HG03439 (cell line): Measurements from ENCODE around the gene DUSP5.

Source experiments
- ATAC-seq: cut with Tn5 transposase; IDR thresholded peaks from one replicate; pipeline ENCODE4 v1.9.1; 2021; ENCODE audit warnings: mild to moderate bottlenecking, moderate library complexity; ENCODE audit not compliant: unreplicated experiment

Gene DUSP5

DNA sequence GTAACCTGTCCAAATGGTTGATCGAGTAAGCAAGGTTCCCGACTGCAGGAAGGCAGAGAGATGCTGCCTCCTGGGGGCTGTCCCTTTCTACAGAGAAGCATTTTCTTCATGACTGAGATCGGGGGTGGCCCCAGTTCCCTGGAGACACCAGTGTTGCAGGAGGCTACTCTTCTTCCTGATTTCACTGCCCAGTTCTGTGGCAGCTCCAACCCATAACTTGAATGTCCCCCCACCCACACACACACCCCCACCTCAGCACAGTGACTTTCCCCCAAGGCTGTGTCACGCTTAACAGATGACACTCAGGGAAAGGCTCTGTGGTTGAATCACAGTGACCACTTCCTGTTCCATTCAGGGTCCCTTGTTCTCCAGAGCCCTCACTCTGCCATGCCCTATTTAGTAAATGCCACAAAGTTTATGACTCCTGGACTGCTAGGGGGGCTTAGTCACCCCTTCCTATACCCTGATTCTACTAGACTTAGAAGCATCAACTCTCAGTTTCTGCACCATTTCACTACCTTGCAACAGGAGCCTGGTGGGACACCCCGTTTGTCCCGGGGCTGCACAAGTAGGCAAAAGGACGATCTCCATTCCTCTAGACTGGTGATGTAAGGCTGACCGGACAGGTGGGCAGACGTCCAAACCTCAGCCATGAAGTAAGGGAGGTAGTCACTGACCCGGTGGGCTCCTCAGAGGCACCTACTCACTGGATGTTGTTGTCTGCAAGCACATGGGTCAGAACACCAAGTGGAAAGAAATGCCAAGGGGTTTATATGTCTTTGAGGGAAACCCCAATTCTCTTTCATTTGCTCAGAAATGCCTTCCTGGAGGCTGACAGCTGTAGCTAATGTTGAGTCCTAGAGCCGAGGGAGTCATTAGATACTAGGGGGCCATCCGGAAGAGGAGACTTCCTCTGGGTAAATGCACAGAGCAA, 38.5 kb downstream of the DUSP5 start:
- peak; percentile 88 for ATAC-seq

DNA sequence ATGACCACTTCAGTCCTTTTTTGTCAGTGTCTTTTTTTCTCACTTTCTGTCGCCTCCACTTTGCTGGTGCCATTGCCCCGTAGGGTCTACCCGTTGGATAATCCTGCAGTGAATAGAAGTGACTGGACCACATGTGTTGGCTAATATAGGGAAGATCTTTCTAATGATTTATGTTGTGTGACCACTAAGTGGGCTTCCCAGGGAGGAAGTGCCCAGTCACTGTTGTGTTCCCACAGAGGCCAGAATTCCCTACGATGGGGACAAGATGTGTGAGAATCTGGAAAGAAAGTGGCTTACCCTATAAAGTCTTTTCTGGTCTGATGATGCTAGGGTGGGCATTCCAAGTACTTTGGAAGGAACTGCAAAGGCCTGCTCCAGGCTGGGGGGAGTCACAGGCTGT, 41.4 kb downstream of the DUSP5 start:
- no peak for ATAC-seq

DNA sequence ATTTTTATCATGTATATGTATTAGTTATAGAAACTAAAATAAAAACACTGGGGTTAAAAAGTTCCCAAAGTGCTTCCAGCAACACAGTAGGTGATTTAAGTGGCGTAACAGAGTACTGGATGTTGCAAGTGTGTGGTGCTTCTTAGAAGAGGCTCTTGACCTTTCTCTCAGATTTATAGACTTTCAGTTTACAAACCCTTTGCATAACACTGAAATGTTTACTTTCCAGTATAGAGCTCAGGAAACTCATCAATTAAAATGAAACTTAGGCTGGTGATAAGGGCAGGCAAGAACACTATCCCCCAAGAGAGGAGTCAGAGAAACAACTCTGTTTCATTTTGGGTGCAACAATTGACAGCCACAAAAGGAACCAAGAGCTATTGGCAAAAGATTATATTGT, 42.3 kb downstream of the DUSP5 start:
- ATAC-seq = no peak

DNA sequence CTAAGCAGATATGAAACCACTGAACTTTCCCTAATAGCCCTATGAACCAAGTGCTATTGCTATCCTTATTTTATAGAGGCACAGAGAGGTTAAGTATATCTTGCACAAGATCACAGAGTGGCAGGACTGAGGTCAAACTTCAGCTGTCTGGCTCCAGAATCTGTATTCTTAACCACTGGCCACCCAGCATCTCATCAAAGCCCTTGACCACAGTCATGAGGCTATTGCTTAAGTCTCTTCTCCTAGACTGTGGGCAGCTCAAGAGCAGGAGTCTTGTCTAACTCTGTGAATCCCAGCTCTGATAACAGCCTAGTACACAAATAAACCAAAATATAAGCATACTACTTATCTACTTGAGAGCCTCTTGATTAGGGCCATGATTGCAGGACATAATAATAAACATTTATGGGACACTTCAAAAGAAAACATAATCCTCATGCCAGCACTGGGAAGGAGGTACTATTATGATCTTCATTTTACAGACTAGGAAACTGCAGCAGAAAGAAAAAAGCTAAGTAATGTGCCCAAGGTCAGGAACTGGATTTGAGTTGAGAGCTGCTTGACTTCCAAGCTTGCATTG, 47.3 kb downstream of the DUSP5 start:
- no peak for ATAC-seq

DNA sequence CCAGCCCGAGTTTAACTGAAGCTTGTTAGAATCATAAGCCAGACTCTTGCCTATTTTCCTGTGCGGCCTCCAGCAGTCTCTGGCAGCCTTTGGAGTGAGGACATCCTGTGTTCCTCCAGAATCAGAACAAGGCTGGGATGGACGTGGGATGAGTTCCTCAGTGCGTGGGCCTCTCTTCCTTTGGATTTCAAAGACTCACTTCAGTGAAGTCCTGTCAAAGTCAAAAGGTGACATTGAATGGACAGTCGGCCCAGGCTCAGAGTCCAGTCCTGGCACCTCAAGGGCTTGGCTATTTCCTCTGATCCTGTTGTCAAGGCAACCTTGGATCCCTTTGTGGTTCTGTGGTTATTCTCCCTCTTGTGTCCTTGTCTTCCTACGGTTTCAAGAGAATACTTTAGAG, 48.4 kb downstream of the DUSP5 start:
- no peak for ATAC-seq

DNA sequence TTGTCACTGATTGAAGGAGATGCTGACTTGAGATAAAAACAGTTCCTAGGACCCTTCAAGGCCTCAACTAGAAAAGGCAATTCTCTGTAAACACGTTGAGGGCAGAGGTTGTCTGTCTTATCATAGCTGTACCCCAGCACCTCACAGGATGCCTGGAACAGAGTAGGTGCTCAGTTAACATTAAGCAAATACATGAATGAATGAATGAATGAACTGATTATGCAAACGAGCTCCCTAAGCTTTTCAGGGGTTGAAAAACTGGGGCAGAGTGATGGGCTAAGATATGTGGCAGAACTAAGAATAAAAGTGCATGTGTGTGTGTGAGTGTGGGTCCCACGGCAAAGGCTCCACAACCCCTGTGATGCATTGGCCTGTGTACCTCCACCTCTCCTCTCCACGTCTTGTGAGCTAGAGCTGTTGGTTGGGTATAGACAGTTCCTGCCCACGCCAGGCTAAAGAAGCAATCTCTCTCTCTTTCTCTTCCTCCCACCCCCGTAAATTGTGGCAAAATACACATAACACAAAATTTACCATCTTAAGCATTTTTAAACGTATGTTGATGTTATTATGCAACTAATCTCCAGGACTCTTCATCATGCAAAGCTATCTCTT, 48.9 kb downstream of the DUSP5 start:
- ATAC-seq = no peak

DNA sequence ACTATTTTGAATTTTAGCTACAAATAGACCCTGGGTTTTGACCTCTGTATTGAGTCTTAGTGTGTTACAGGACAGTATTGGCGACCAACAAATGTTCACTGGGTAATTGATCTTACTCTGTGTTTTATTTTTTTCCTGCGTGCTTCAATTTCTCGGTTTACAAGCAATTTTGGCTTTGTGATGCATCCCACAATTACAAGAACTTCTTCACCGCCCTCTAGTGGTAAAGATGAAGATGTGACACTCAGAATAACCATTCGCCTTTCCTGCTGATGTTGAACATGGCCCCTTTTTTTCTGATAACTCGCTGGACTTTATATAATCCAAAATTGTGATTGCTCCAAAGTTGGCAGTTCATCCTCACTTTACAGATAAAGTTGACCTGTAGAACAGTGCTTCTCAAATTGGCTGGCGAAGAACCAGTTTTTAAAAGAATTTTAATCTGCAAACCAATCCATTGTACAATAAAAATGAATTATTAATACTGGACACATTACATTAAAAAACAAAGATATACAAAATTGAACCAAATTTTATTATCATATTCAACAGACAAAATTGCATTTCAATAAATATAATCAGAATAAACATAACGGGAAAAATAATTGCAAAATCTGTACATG, 49.5 kb downstream of the DUSP5 start:
- no peak for ATAC-seq

DNA sequence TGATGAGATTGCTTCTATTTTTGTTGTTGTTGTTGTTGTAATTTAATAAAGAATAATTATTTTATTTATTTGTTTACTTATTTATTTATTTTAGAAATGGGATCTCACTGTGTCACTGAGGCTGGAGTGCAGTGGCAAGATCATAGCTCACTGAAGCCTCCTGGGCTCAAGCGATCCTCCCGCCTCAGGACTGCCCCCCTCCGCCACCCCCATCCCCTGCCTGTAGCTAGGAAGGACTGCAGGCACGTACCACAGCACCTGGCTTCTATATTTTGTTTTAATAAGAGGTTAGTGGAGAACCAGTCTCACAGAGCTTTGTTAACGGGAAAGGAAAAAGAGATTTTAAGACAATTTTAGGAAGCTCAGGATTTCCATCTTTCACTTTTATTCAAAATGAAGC, 50.3 kb downstream of the DUSP5 start:
- ATAC-seq = no peak

DNA sequence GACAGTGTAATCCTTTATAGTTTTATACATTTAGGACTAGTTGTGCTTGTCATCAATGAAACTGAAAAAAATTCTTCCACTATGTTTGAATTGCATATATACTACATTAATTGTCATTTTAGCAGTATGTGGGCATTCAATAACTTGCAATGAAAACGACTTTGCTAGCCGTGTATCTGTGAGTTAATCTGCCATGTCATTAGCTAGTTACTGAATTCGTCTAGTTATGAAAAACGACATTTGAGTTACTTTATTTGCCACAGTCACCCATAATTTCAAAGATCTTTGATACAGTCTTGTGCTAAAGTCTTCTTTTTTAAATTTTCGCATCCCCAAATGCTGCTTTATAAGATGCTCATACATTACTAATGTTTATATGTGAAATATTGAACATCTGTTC, 51.5 kb downstream of the DUSP5 start:
- no peak for ATAC-seq

DNA sequence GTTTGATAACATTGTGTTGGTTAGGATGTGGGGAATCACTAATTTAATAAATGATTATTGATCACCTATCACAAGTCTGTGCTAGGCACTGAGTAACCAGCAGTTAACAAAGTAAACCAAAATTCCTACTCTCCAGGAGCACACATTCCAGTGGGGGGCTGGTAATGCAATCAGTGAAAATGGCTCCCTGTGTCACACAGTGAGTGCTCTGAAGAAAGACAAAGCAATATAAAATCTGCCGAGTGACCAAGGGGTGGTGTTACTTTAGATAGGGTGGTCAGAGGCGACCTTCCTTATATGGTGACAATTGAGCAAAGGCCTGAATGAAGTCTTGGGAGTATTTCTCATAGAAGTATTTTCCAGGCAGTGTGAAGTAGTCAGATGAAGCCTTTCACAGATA, 56.2 kb downstream of the DUSP5 start:
- ATAC-seq = no peak

DNA sequence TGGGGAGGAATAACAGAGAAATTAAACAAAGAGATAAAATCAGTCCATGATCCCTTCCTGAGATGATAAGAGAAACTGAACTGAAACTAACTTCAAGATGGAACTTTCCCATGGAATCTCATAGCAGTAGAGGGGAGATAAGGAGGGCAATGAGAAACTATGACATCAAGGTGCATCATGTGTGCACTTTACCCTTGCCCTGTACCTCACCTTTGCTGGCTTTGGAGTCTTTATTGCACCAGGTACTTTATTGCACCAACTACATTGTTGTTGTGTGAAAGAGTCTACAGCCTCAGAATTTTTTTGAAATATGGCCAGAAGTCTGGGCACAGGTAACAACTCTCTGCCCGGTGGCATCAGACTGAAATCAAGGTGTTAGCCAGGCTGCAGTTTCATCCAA, 58.6 kb downstream of the DUSP5 start:
- ATAC-seq = no peak

DNA sequence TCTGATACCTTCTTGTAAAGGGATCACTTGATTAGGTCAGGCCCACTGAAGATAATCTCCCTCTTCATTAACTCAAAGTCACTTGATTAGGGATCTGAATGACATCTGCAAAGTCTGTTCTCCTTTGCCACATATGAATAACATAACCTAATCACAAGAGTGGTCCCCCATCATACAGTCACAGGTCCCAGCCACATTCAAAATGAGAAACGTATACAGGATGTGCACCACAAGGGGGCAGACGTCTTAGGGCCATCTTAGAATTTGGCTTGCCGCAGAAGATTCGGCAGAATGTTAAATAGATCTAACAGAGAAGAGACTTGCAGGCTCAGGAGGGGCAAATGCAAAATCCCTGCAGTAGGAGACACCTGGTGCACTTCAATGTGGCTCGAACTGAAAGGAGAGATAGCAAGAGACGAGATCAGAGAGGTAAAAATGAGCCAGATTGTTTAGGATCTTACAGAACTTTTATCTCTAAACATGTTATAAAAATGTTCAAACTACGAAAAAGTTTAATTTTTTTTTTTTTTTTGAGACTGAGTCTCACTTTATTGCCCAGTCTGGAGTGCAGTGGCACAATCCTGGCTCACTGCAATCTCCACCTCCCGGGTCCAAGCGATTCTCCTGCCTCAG, 59.4 kb downstream of the DUSP5 start:
- peak; percentile 92 for ATAC-seq

DNA sequence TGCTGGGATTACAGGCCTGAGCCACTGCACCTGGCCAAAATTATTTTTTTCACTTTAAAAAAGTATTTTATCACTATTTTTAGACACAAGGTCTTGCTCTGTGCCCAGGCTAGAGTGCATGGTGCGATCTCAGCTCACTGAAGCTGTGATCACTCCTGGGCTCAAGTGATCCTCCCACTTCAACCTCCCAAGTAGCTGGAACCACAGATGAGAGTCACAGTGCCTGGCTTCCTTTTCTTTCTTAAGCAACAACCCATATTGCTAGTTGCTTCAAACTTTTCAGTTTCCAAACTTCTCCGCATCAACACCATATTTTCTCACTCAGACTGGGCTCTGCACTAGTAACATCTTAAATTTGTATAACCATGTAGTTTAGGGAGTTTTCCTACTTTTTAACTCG, 60.3 kb downstream of the DUSP5 start:
- no peak for ATAC-seq

DNA sequence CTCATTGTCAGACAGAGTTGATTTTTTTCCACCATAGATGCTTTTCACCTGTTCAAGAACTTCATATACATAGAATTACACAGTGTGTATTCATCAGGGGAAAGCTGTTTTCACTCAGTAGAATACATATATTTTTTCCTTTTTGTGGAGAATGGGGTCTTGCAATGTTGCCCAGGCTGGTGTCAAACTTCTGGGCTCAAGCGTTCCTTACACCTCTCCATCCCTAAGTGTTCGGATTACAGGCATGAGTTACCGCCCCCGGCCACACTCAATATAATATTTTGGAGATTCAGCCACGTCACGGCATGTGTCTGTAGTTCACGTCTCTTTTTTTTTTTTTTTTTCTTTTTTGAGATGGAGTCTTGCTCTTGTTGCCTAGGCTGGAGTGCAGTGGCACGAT, 62.3 kb downstream of the DUSP5 start:
- ATAC-seq = no peak
